HG02884 (cell line): ENCODE data around the gene UPF1.
"Not testable (repeated sequence)": the region's sequence is repeated elsewhere in the genome, so short reads cannot be mapped to it uniquely, and the experiment has no call there.

Experiments
- ATAC-seq: cut with Tn5 transposase; IDR thresholded peaks from one replicate; pipeline ENCODE4 v1.9.1; 2021; ENCODE audit warnings: mild to moderate bottlenecking, moderate library complexity; ENCODE audit not compliant: unreplicated experiment

Gene UPF1

DNA sequence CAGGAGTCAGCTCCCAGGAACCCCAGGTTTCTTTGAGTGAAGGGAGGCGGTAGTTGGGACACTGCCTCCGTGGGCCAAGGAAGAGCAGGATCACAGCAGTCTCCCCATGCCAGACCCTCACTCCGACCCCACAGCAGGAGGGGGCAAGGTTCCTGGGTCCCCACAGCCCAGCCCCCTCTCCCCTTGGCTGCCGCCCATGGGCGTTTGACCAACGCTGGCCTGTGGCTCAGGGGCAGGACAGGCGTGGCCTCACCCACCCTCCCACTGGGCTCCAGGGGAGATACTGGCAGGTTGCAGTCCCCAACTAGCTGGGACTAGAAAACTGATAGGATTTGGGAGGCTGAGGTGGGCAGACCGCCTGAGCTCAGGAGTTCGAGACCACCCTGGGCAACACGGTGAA lies 78.3 kb downstream of the UPF1 start:
- ATAC-seq = no peak

DNA sequence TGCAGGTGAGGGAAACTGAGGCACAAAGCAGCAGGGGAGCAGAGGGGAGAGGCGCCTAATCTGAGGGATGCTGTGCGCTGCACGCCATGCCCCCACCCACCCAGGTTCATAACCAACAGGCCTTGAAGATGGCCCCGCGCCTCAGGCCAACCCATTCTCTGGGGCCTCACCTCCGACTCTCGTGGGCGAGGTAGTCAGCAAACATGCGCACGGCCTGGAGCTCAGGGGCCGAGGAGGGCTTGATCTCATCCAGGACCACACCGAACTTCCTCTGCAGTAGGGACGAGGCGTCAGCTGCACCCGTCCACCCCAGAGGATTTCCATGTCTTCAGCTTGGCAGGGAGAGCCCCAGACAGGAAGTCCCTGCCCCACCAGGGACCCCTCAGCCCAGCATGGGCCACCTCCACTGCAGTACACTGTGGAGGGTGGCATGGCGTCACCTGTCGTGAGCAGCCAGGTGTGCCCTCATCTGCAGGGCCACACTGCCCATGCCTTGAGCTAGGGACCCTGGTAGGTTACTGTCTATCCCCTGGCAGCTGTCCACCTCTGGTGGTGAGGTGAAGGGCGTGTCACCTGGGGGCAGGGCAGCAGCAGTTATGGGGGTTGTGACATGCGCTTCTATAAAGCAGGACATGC lies 79.2 kb downstream of the UPF1 start:
- no peak for ATAC-seq

DNA sequence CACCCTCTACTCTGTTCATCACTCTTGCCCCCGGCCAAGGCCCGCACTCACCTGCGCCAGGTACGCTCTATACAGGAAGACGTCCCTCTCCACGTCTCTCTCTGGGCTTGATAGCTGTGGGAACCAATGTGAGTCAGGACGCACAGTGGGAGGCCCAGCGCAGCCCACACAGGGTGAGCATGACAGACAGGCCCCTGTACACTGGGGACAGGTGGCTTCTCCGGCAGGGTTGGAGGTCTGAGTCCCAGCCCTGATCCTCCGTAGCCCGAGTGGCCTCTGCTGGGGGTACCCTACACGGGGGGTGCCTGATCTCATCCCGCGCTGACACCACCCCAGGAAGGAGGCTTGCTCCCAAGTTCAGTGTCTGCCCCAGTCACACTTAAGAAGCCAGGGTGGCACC lies 81.2 kb downstream of the UPF1 start:
- no peak for ATAC-seq

DNA sequence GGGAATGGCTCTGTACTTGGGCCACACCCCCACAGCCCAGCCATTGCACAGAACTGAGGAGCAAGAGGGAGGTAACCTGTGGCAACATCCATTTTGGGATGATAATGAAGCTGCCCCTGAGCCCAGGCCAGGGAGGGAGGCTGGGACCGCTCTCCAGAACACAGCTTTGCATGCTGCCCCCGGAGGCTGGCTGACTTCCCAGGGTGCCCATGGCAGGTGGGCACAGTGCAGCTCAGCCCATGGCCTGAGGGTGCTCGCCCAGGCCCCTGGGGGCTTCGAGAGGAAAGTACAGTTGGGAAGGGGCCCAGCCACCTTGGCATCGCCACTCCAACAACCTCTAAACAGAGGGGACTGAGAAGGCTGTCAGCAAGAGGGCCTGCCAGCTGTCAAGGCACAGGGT lies 81.7 kb downstream of the UPF1 start:
- ATAC-seq = no peak

DNA sequence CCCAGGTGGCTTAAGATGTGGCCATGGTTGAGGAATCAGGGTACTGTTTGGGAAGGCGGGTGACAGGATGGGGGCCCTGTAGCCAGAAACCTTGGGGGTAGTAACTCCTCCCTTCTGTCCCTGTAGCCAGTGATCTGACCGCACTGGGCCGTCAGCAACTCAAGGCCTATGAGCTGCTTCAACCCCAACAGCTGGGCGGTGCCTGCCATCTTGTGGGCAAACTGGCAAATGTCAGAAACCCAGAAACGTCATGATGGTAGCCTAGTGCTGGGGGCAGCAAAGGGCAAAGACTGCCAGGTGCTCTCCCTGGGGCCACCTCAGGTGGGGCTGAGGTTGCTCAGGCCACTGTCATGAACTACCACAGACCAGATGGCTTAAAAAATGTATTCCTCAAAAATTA lies 83.9 kb downstream of the UPF1 start:
- no peak for ATAC-seq

DNA sequence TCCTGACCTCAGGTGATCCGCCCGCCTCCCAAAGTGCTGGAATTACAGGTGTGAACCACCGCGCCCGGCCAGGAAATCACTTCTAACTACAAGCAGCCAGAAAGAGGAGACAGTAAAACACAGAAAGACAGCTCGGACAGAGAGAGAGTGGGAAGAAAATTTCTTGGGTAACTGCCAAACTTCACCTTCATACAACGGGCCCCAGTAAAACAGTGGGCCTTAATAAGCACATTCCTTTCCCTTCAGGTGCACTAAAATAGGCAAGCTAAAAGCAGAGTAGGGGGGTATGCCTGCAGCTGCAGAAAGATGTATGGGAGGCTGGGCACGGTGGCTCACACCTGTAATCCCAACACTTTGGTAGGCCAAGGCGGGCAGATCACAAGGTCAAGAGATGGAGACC lies 85.8 kb downstream of the UPF1 start:
- ATAC-seq = not testable (repeated sequence)
